ENCODE measurements around the gene GRM3.

The GRM3 gene

GRCh38 chr7:86876146-86876545 lies 232.4 kb downstream of the GRM3 start:
- H3K9ac ChIP-seq (ENCODE audit: low read length): no peak overlapping the region
- H3K9me3 ChIP-seq (ENCODE audit: control insufficient read depth, low read length): no peaks in the 10 kb centered on the region
- H3K36me3 ChIP-seq (ENCODE audit: control insufficient read depth, insufficient read depth, low read length): no peaks in the 10 kb centered on the region
- H3K27me3 ChIP-seq (ENCODE audit: control insufficient read depth, insufficient read depth, low read length): no peaks in the 10 kb centered on the region
- H3K4me3 ChIP-seq (ENCODE audit: low read length): no peak overlapping the region
- no peaks in the 10 kb centered on the region for H3K4me1 ChIP-seq (ENCODE audit: control insufficient read depth, insufficient read depth, low read length)

GRCh38 chr7:86884152-86884551 lies 240.4 kb downstream of the GRM3 start:
- Histone ChIP-seq H3K9me3 (ENCODE audit: control insufficient read depth, low read length) (no peaks in the 10 kb centered on the region), H3K4me3 (ENCODE audit: low read length) (no peak overlapping the region), H3K9ac (ENCODE audit: low read length) (no peak overlapping the region), H3K4me1 (ENCODE audit: control insufficient read depth, insufficient read depth, low read length) (no peaks in the 10 kb centered on the region), H3K27me3 (ENCODE audit: control insufficient read depth, insufficient read depth, low read length) (no peaks in the 10 kb centered on the region), H3K36me3 (ENCODE audit: control insufficient read depth, insufficient read depth, low read length) (no peaks in the 10 kb centered on the region)

- Histone ChIP-seq H3K36me3 (ENCODE audit: control insufficient read depth, insufficient read depth, low read length) (no peaks in the 10 kb centered on the region), H3K4me3 (ENCODE audit: low read length) (no peak overlapping the region), H3K9me3 (ENCODE audit: control insufficient read depth, low read length) (no peaks in the 10 kb centered on the region), H3K27me3 (ENCODE audit: control insufficient read depth, insufficient read depth, low read length) (no peaks in the 10 kb centered on the region), H3K9ac (ENCODE audit: low read length) (no peak overlapping the region), H3K4me1 (ENCODE audit: control insufficient read depth, insufficient read depth, low read length) (no peaks in the 10 kb centered on the region)
These were observed 245.8 kb downstream of the GRM3 start for GRCh38 chr7:86889501-86889900.

- no peaks in the 10 kb centered on the region for H3K4me1 ChIP-seq (ENCODE audit: control insufficient read depth, insufficient read depth, low read length)
- no peaks in the 10 kb centered on the region for H3K27me3 ChIP-seq (ENCODE audit: control insufficient read depth, insufficient read depth, low read length)
- H3K4me3 ChIP-seq (ENCODE audit: low read length): no peak overlapping the region
These were observed 254.5 kb downstream of the GRM3 start for GRCh38 chr7:86898171-86898570.

GRCh38 chr7:86900886-86901285 lies 257.2 kb downstream of the GRM3 start:
- no peaks in the 10 kb centered on the region for H3K4me1 ChIP-seq (ENCODE audit: control insufficient read depth, insufficient read depth, low read length)
- H3K9me3 ChIP-seq (ENCODE audit: control insufficient read depth, low read length): no peaks in the 10 kb centered on the region
- H3K36me3 ChIP-seq (ENCODE audit: control insufficient read depth, insufficient read depth, low read length): no peaks in the 10 kb centered on the region
- H3K27me3 ChIP-seq (ENCODE audit: control insufficient read depth, insufficient read depth, low read length): no peaks in the 10 kb centered on the region
- H3K9ac ChIP-seq (ENCODE audit: low read length): no peak overlapping the region
- no peak overlapping the region for H3K4me3 ChIP-seq (ENCODE audit: low read length)

More at GRCh38 chr7:86898171-86898570, 254.5 kb downstream of the GRM3 start:
- Histone ChIP-seq H3K36me3 (ENCODE audit: control insufficient read depth, insufficient read depth, low read length) (no peaks in the 10 kb centered on the region), H3K9ac (ENCODE audit: low read length) (no peak overlapping the region), H3K9me3 (ENCODE audit: control insufficient read depth, low read length) (no peaks in the 10 kb centered on the region)

GRCh38 chr7:86904949-86905834 lies 261.5 kb downstream of the GRM3 start:
- Histone ChIP-seq H3K27me3 (ENCODE audit: control insufficient read depth, insufficient read depth, low read length) (no peaks in the 10 kb centered on the region), H3K4me3 (ENCODE audit: low read length) (no peak overlapping the region), H3K9ac (ENCODE audit: low read length) (no peak overlapping the region), H3K36me3 (ENCODE audit: control insufficient read depth, insufficient read depth, low read length) (no peaks in the 10 kb centered on the region), H3K4me1 (ENCODE audit: control insufficient read depth, insufficient read depth, low read length) (no peaks in the 10 kb centered on the region), H3K9me3 (ENCODE audit: control insufficient read depth, low read length) (no peaks in the 10 kb centered on the region)

- no peak overlapping the region for H3K9ac ChIP-seq (ENCODE audit: low read length)
- H3K4me3 ChIP-seq (ENCODE audit: low read length): no peak overlapping the region
- H3K4me1 ChIP-seq (ENCODE audit: control insufficient read depth, insufficient read depth, low read length): no peaks in the 10 kb centered on the region
- no peaks in the 10 kb centered on the region for H3K27me3 ChIP-seq (ENCODE audit: control insufficient read depth, insufficient read depth, low read length)
- H3K36me3 ChIP-seq (ENCODE audit: control insufficient read depth, insufficient read depth, low read length): no peaks in the 10 kb centered on the region
- H3K9me3 ChIP-seq (ENCODE audit: control insufficient read depth, low read length): no peaks in the 10 kb centered on the region
These were observed 265.2 kb downstream of the GRM3 start for GRCh38 chr7:86908948-86909347.

- Histone ChIP-seq H3K27me3 (ENCODE audit: control insufficient read depth, insufficient read depth, low read length) (no peaks in the 10 kb centered on the region), H3K9ac (ENCODE audit: low read length) (no peak overlapping the region), H3K36me3 (ENCODE audit: control insufficient read depth, insufficient read depth, low read length) (no peaks in the 10 kb centered on the region), H3K4me3 (ENCODE audit: low read length) (no peak overlapping the region), H3K4me1 (ENCODE audit: control insufficient read depth, insufficient read depth, low read length) (no peaks in the 10 kb centered on the region), H3K9me3 (ENCODE audit: control insufficient read depth, low read length) (no peaks in the 10 kb centered on the region)
These were observed 267.9 kb downstream of the GRM3 start for GRCh38 chr7:86911659-86912058.

GRCh38 chr7:86913709-86914108 lies 270.0 kb downstream of the GRM3 start:
- H3K4me1 ChIP-seq (ENCODE audit: control insufficient read depth, insufficient read depth, low read length): no peaks in the 10 kb centered on the region
- no peaks in the 10 kb centered on the region for H3K27me3 ChIP-seq (ENCODE audit: control insufficient read depth, insufficient read depth, low read length)
- no peaks in the 10 kb centered on the region for H3K9me3 ChIP-seq (ENCODE audit: control insufficient read depth, low read length)

More at GRCh38 chr7:86913709-86914108, 270.0 kb downstream of the GRM3 start:
- Histone ChIP-seq H3K36me3 (ENCODE audit: control insufficient read depth, insufficient read depth, low read length) (no peaks in the 10 kb centered on the region), H3K9ac (ENCODE audit: low read length) (no peak overlapping the region), H3K4me3 (ENCODE audit: low read length) (no peak overlapping the region)
